ENCODE measurements around the gene ANKRD55.

- no peak for TF ChIP-seq CTCF (IDR thresholded peaks at IDR 0.05 in 8 of 11, conservative IDR thresholded peaks at IDR 0.05 in 3 of 11)
- TF ChIP-seq POLR2A (IDR thresholded peaks at IDR 0.05): no peak
- peak in 1 of 3 donors; percentile 51 for TF ChIP-seq POLR2AphosphoS5 (IDR thresholded peaks at IDR 0.05)
Observed at GRCh38 chr5:56108246-56108645, 124.9 kb downstream of the ANKRD55 start.
